HepG2 (cell line): ENCODE measurements around the gene ANAPC5. TPM values are rescaled to one million over a fixed set of nuclear protein-coding genes. Genes with fewer than 3 reads are reported as not detected.

Source experiments
- DZIP1 ChIP-seq: sonication (generic); formaldehyde crosslinking; IDR thresholded peaks from 2 replicates; pipeline ENCODE4 v1.5.0; 2020; ENCODE audit warnings: mild to moderate bottlenecking, missing genetic modification reagents
- HNRNPH1 ChIP-seq: fragments of 200-400 bp; formaldehyde crosslinking; optimal IDR thresholded peaks from 2 replicates; pipeline ENCODE3; 2017; ENCODE audit warnings: mild to moderate bottlenecking, low read depth, low read length
- IKZF1 ChIP-seq: fragments of 450-650 bp; IDR thresholded peaks from 2 replicates; pipeline ENCODE4 v1.7.1; 2016
- NFAT5 ChIP-seq: sonication (generic); formaldehyde crosslinking; IDR thresholded peaks from 2 replicates; pipeline ENCODE4 v1.4.0; 2020; ENCODE audit warnings: missing genetic modification reagents
- NFKB2 ChIP-seq: sonication (generic); formaldehyde crosslinking; IDR thresholded peaks from 2 replicates; pipeline ENCODE4 v1.4.0; 2020; ENCODE audit warnings: missing genetic modification reagents, borderline replicate concordance
- NFKBIZ ChIP-seq: IDR thresholded peaks from 2 replicates; pipeline ENCODE4 v1.6.1; 2018; ENCODE audit warnings: missing genetic modification reagents, missing compliant biosample characterization
- SALL1 ChIP-seq: sonication (generic); formaldehyde crosslinking; IDR thresholded peaks from 2 replicates; pipeline ENCODE4 v1.8.0; 2022; ENCODE audit warnings: mild to moderate bottlenecking, missing genetic modification reagents
- TFE3 ChIP-seq: IDR thresholded peaks from 2 replicates; pipeline ENCODE4 v1.6.1; 2016
- TGIF2 ChIP-seq: IDR thresholded peaks from 2 replicates; pipeline ENCODE4 v1.6.1; 2016; ENCODE audit warnings: control low read depth, missing compliant biosample characterization
- ZFY ChIP-seq: sonication (generic); formaldehyde crosslinking; IDR thresholded peaks from 2 replicates; pipeline ENCODE4 v1.4.0; 2020; ENCODE audit warnings: missing genetic modification reagents
- ZNF503 ChIP-seq: sonication (generic); formaldehyde crosslinking; IDR thresholded peaks from 2 replicates; pipeline ENCODE4 v1.4.0; 2020; ENCODE audit warnings: missing genetic modification reagents
- ZNF547 ChIP-seq: sonication (generic); formaldehyde crosslinking; IDR thresholded peaks from 2 replicates; pipeline ENCODE4 v1.5.1; 2020; ENCODE audit warnings: mild to moderate bottlenecking, missing genetic modification reagents
- ZNF557 ChIP-seq: sonication (generic); formaldehyde crosslinking; IDR thresholded peaks from 2 replicates; pipeline ENCODE4 v1.4.0; 2020; ENCODE audit warnings: missing genetic modification reagents
- ZNF761 ChIP-seq: sonication (generic); formaldehyde crosslinking; conservative IDR thresholded peaks from 2 replicates; pipeline ENCODE4 v1.4.0; 2020; ENCODE audit warnings: mild to moderate bottlenecking, missing genetic modification reagents
- ZNF780A ChIP-seq: sonication (generic); formaldehyde crosslinking; IDR thresholded peaks from 2 replicates; pipeline ENCODE4 v1.8.0; 2022; ENCODE audit warnings: mild to moderate bottlenecking, missing genetic modification reagents, moderate library complexity
- polyA plus RNA-seq, 8 experiments: library from polyadenylated mRNA; depleted of rRNA in 3 of 8; stranded (reverse) in 7 of 8; unstranded in 1 of 8; fragments of >200 nt; fragmentation: Illumina TruSeq in 4 of 8; extraction: Trizol in 4 of 8; gene quantifications; 2 replicates each; pipeline versions ENCODE4 v1.2.1 to v1.2.3, GENCODE V29; 2011 to 2016; ENCODE audit warnings: low read depth in 4 of 8, missing spikeins in 1 of 8, mixed read lengths in 1 of 8; ENCODE audit not compliant: insufficient read depth in 1 of 8
- total RNA-seq, 5 experiments: library from RNA; depleted of rRNA; stranded (reverse); fragments of >200 nt; fragmentation: Illumina TruSeq; extraction: Trizol; gene quantifications; 2 replicates each; pipeline ENCODE4 v1.2.3, GENCODE V29; 2016; ENCODE audit warnings: low read depth in 1 of 5

The ANAPC5 gene
- total and polyA plus RNA-seq, 2 of the 13 experiments (the other 11 are each of a cell fraction or from before 2014, with no cell fraction given) = 146 to 161 TPM

GRCh38 chr12:121296618-121297434 lies 55.4 kb downstream of the ANAPC5 start, which contains the start of gene CAMKK2 (continued):
- TF ChIP-seq DZIP1 (CRISPR knock-in tag) = 0 out of 2 replicates have a peak, but pooled peaks have one; percentile 32
- TF ChIP-seq ZNF503 (CRISPR knock-in tag) = no peak
- peak; percentile 49; the same call in 1 of the 2 replicates for TF ChIP-seq ZNF547 (CRISPR knock-in tag)
- peak; percentile 89 for TF ChIP-seq ZNF780A
- TF ChIP-seq TGIF2 = no peak
- TF ChIP-seq NFAT5 (CRISPR knock-in tag) = peak; percentile 63; the same call in 1 of the 2 replicates
- peak; percentile 75; the same call in 1 of the 2 replicates for TF ChIP-seq SALL1 (CRISPR knock-in tag)
- 0 out of 2 replicates have a peak, but pooled peaks have one; percentile 50 for TF ChIP-seq ZNF557
- TF ChIP-seq HNRNPH1 = no peak
- peak; percentile 36; the same call in 1 of the 2 replicates for TF ChIP-seq NFKB2
- peak; percentile 83; the same call in 1 of the 2 replicates for TF ChIP-seq NFKBIZ (CRISPR knock-in tag)
- peak; percentile 68; the same call in 1 of the 2 replicates for TF ChIP-seq ZFY (CRISPR knock-in tag)
- peak; percentile 19; the same call in 1 of the 2 replicates for TF ChIP-seq ZNF761
- no peak for TF ChIP-seq IKZF1
- 0 out of 2 replicates have a peak, but pooled peaks have one; percentile 15 for TF ChIP-seq TFE3
